Spleen (tissue), 11 donors: ENCODE data around the gene HDAC4. TPM values are rescaled to one million over a fixed set of nuclear protein-coding genes. Genes with fewer than 3 reads are reported as not detected.

ENCODE experiments used
- DNase-seq: peaks from one replicate; pipeline ENCODE4 v3.0.0-alpha.2; 2020
- H3K27ac ChIP-seq, 8 donors: fragments of 200-600 bp; sonication (generic) in 7 of 8; 1 replicate in 4 of 8; 2 replicates in 4 of 8; pipeline versions ENCODE4 v1.5.0 to v1.8.0; 2016 to 2021; ENCODE audit warnings: inconsistent platforms in 4 of 8, mild to moderate bottlenecking in 4 of 8, moderate library complexity in 1 of 8
- H3K27me3 ChIP-seq, 7 donors: fragments of 200-600 bp; sonication (generic) in 6 of 7; replicated peaks in 1 of 7; 1 replicate in 4 of 7; 2 replicates in 3 of 7; pipeline versions ENCODE4 v1.5.0 to v1.8.0; 2016 to 2021; ENCODE audit warnings: inconsistent platforms in 3 of 7, mild to moderate bottlenecking in 1 of 7
- H3K36me3 ChIP-seq, 6 donors: fragments of 200-600 bp; sonication (generic) in 5 of 6; 1 replicate in 4 of 6; 2 replicates in 2 of 6; pipeline versions ENCODE4 v1.5.0 to v1.8.0; 2016 to 2021; ENCODE audit warnings: inconsistent platforms in 2 of 6
- H3K4me1 ChIP-seq, 6 donors: fragments of 200-600 bp; sonication (generic) in 5 of 6; 1 replicate in 3 of 6; 2 replicates in 3 of 6; pipeline versions ENCODE4 v1.5.0 to v1.8.0; 2016 to 2021; ENCODE audit warnings: inconsistent platforms in 3 of 6
- H3K4me3 ChIP-seq, 8 donors: fragments of 200-600 bp; sonication (generic) in 7 of 8; 1 replicate in 4 of 8; 2 replicates in 4 of 8; pipeline versions ENCODE4 v1.5.0 to v1.8.0; 2016 to 2021; ENCODE audit warnings: inconsistent platforms in 4 of 8, mild to moderate bottlenecking in 4 of 8, moderate library complexity in 2 of 8
- H3K9me3 ChIP-seq, 8 donors: fragments of 200-600 bp; sonication (generic) in 7 of 8; 1 replicate in 4 of 8; 2 replicates in 4 of 8; pipeline versions ENCODE4 v1.5.0 to v1.8.0; 2016 to 2021; ENCODE audit warnings: inconsistent platforms in 4 of 8
- CTCF ChIP-seq, 11 experiments: fragments of 200-600 bp in 7 of 11; fragments of 450-650 bp in 4 of 11; sonication (generic) in 4 of 11; IDR thresholded peaks in 8 of 11; conservative IDR thresholded peaks in 3 of 11; 1 replicate in 7 of 11; 2 replicates in 4 of 11; pipeline versions ENCODE4 v1.4.0 to v1.8.0; 2016 to 2021; ENCODE audit warnings: antibody characterized with exemption in 11 of 11, inconsistent platforms in 4 of 11, mild to moderate bottlenecking in 1 of 11
- POLR2A ChIP-seq, 3 donors: fragments of 450-650 bp; IDR thresholded peaks; one replicate each; pipeline ENCODE4 v1.5.1; 2017; ENCODE audit warnings: antibody characterized with exemption in 3 of 3, mild to moderate bottlenecking in 1 of 3
- POLR2AphosphoS5 ChIP-seq, 3 donors: sonication (generic); formaldehyde crosslinking; IDR thresholded peaks; one replicate each; pipeline ENCODE4 v1.5.1; 2017; ENCODE audit warnings: antibody characterized with exemption in 3 of 3
- WGBS, 5 donors: extraction: QIAGEN DNeasy Blood & Tissue Kit in 3 of 5; methylation state at CpG; one replicate each; pipeline versions ENCODE4 v1.1.5 to v1.1.7; 2013 to 2018; 5-methylcytosine and 5-hydroxymethylcytosine counted together
- intact Hi-C: fragments of 100-400 bp; cut with DNase I; formaldehyde crosslinking; loops from one replicate; pipeline ENCODE4 v1.15.0; 2023; ENCODE audit warnings: low total_unique reads
- polyA plus RNA-seq, 3 donors: library from polyadenylated mRNA; stranded (reverse); fragments of 200-250 nt; gene quantifications; one replicate each; pipeline ENCODE4 v1.2.1, GENCODE V29; 2013
- total RNA-seq, 7 donors: library from RNA; depleted of rRNA in 3 of 7; stranded (reverse); fragments of >200 nt in 3 of 7; fragmentation: NEBNext Ultra II Directional in 4 of 7; extraction: Animal tissue kit (Norgen Biotek cat#: 25700) in 4 of 7; gene quantifications; one replicate each; pipeline versions ENCODE4 v1.1.0 to v1.2.1, GENCODE V29; 2016 to 2021
- donor health status: healthy with polysubstance abuse.
- donor health status: DM: no; HTN: no; CAD: no; lungs with moderate emphysema.
- donor health status: DM: no; HTN: no; CAD: no.
- donor health status: Bipolar disorder and iron deficiency.
- donor health status: healthy.
- donor health status: DM: no; HTN: no; CAD: no.
- donor health status: DM: yes; HTN: yes; CAD: no.

HDAC4 gene
- total and polyA plus RNA-seq, 10 donors = 3.2 to 122 (median 69.5) TPM

DNA sequence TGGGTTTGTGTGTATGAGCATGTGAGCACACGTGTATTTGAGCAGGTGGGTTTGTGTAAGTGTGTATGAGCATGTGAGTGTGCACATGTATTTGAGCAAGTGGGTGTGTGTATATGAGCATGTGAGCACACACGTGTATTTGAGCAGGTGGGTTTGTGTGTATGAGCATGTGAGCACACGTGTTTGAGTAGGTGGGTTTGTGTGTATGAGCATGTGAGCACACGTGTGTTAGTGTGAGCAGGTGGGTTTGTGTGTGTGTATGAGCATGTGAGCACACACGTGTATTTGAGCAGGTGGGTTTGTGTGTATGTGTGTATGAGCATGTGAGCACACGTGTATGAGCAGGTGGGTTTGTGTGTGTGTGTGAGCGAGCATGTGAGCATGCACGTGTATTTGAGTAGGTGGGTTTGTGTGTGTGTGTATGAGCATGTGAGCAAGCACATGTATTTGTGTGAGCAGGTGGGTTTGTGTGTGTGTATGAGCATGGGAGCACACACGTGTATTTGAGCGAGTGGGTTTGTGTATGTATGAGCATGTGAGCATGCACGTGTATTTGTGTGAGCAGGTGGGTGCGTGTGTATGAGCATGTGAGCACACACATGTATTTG, 383.2 kb downstream of the HDAC4 start:
- WGBS, 5 donors = 85 to 97% (median 88%) methylated on average over 12 of the region's 12 CpGs
- H3K36me3 ChIP-seq = no peaks in the 10 kb centered on the region
- peaks cover 0 to 58% (median 0%) of the 10 kb centered on the region in 7 donors for H3K27me3 ChIP-seq
- intact Hi-C loops = no loop called here
- no peaks in the 10 kb centered on the region for H3K9me3 ChIP-seq
- H3K4me1 ChIP-seq = peaks cover 0 to 5% (median 0%) of the 10 kb centered on the region in 6 donors
- TF ChIP-seq POLR2AphosphoS5 (IDR thresholded peaks at IDR 0.05) = no peak
- TF ChIP-seq POLR2A (IDR thresholded peaks at IDR 0.05) = no peak
- TF ChIP-seq CTCF (IDR thresholded peaks at IDR 0.05 in 8 of 11, conservative IDR thresholded peaks at IDR 0.05 in 3 of 11) = no peak
- no peak overlapping the region for H3K27ac ChIP-seq
- no peak for DNase-seq
- no peak overlapping the region for H3K4me3 ChIP-seq

DNA sequence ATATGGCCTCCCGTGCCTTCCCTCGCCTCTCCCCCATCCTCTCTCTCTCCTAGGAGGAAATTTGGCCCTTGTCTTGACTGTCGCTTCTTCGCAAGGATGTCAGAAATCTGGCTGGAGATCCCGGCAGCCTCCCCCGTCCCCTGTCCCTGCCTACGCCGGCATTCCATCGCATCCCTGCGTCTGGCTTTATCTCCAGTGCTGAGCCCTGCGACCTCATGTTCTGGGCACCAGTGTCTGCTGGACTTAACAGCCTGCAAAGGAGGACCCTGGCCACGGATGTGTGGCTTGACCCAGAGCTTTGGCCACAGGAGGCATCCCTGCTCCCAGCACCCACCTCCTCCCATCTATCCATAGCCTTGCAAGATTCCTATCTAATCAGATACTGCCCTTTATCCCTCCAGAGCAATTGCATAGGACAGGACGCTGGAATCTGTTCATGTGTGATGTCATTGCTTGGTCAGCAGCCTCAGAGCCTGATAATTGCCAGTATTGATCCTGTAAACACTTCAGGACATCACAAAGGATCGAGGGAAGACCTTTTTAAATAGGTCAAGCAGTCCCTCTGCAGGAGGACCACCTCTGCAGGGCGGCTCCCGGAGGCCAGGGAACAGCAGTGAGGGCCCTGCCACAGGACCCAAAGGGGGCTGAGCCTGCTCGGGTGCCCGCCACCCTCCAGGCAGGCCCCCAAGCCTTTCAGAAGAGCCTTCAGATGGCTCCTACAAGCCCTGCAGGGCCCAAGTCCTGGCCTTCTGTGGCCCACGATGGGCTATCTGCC, 384.7 kb downstream of the HDAC4 start:
- H3K9me3 ChIP-seq = no peaks in the 10 kb centered on the region
- TF ChIP-seq POLR2A (IDR thresholded peaks at IDR 0.05) = no peak
- peak in 1 of 3 donors; percentile 41 for TF ChIP-seq POLR2AphosphoS5 (IDR thresholded peaks at IDR 0.05)
- no peaks in the 10 kb centered on the region for H3K36me3 ChIP-seq
- DNase-seq = peak; percentile 60
- WGBS, 5 donors = 65 to 84% (median 75%) methylated on average over 14 to 19 of the region's 19 CpGs
- peaks cover 0 to 5% (median 0%) of the 10 kb centered on the region in 6 donors for H3K4me1 ChIP-seq
- H3K27me3 ChIP-seq = peaks cover 0 to 58% (median 0%) of the 10 kb centered on the region in 7 donors
- no peak overlapping the region for H3K4me3 ChIP-seq
- intact Hi-C loops = no loop called here
- no peak overlapping the region for H3K27ac ChIP-seq

- peak; percentile 61 for DNase-seq
- intact Hi-C loops = no loop called here
- Histone ChIP-seq H3K4me1 (peaks cover 0 to 5% (median 0%) of the 10 kb centered on the region in 6 donors), H3K27me3 (peaks cover 0 to 51% (median 0%) of the 10 kb centered on the region in 7 donors), H3K9me3 (no peaks in the 10 kb centered on the region), H3K4me3 (no peak overlapping the region), H3K27ac (no peak overlapping the region), H3K36me3 (no peaks in the 10 kb centered on the region)
- TF ChIP-seq POLR2AphosphoS5 (IDR thresholded peaks at IDR 0.05) (no peak), CTCF (IDR thresholded peaks at IDR 0.05 in 8 of 11, conservative IDR thresholded peaks at IDR 0.05 in 3 of 11) (no peak), POLR2A (IDR thresholded peaks at IDR 0.05) (no peak)
- 74 to 83% (median 77%) methylated on average over 20 to 25 of the region's 25 CpGs for WGBS, 5 donors
Measured at GRCh38 chr2:239015218-239015900, 385.5 kb downstream of the HDAC4 start.

- WGBS, 5 donors = 69 to 73% (median 70%) methylated on average over 9 of the region's 9 CpGs
- DNase-seq = no peak
- intact Hi-C loops = no loop called here
- Histone ChIP-seq H3K27ac (no peak overlapping the region), H3K9me3 (no peaks in the 10 kb centered on the region), H3K4me3 (no peak overlapping the region), H3K27me3 (peaks cover 0 to 46% (median 0%) of the 10 kb centered on the region in 7 donors), H3K36me3 (no peaks in the 10 kb centered on the region), H3K4me1 (peaks cover 0 to 5% (median 0%) of the 10 kb centered on the region in 6 donors)
- TF ChIP-seq POLR2A (IDR thresholded peaks at IDR 0.05) (no peak), POLR2AphosphoS5 (IDR thresholded peaks at IDR 0.05) (no peak), CTCF (IDR thresholded peaks at IDR 0.05 in 8 of 11, conservative IDR thresholded peaks at IDR 0.05 in 3 of 11) (no peak)
Measured at GRCh38 chr2:239014458-239015217, 386.2 kb downstream of the HDAC4 start.
